ENCODE measurements around the gene VANGL2. TPM values are rescaled to one million over a fixed set of nuclear protein-coding genes. Genes with fewer than 3 reads are reported as not detected.
A peak's percentile ranks its signal among the peaks of the same experiment; 100 is the strongest.

The VANGL2 gene
- total and polyA plus RNA-seq, 2 donors from 2014 or later = 3.8 to 8.1 TPM

DNA sequence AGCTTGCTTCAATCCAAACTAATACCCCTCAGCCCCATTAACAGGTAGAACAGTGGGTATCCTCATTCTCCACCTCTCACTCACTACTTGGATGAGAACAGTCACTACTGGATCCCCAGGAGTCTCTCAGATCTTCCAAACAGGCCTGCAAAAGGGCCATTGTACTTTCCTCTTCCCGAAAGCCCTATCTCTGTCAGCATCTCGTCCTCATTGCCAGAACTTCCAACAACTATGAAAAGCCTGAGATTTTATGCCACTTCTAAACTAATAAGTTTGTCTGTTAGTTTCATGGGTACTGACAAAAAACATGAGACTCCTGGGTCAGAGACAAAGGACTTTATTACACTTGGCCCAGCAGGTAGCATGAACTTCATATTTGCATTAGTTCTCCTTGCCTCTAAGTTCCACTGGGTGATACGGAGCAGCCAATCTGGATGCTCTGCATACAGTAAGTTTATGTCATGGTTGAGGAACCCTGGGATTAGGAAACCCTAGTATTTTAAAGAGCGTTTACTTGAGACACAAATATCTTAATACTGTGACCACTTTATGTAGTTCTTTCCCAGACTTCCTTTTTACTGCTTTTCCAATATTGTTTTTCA, 38.1 kb downstream of the VANGL2 start:
- H3K36me3 ChIP-seq (ENCODE audit: control insufficient read depth in 2 of 3, insufficient read depth in 3 of 3, low read length in 3 of 3) = no peaks in the 10 kb centered on the region
- H3K4me1 ChIP-seq (ENCODE audit: control insufficient read depth in 2 of 3, insufficient read depth in 2 of 3, low read depth in 1 of 3, low read length in 3 of 3) = no peaks in the 10 kb centered on the region
- peak overlapping the region in 1 of 3 donors; percentile 43 for H3K4me3 ChIP-seq (ENCODE audit: low read length in 3 of 3)
- H3K9ac ChIP-seq (ENCODE audit: low read length in 3 of 3) = no peak overlapping the region
- DNase-seq (no peak), FAIRE-seq (no peak)
- no peaks in the 10 kb centered on the region for H3K27me3 ChIP-seq (ENCODE audit: control insufficient read depth, insufficient read depth, low read length)
- intact Hi-C loops (cut with DNase I) = no loop called here
- H3K9me3 ChIP-seq (ENCODE audit: control insufficient read depth in 2 of 3, insufficient read depth in 1 of 3, low read length in 3 of 3) = no peaks in the 10 kb centered on the region
- TF ChIP-seq, protein P1, sequence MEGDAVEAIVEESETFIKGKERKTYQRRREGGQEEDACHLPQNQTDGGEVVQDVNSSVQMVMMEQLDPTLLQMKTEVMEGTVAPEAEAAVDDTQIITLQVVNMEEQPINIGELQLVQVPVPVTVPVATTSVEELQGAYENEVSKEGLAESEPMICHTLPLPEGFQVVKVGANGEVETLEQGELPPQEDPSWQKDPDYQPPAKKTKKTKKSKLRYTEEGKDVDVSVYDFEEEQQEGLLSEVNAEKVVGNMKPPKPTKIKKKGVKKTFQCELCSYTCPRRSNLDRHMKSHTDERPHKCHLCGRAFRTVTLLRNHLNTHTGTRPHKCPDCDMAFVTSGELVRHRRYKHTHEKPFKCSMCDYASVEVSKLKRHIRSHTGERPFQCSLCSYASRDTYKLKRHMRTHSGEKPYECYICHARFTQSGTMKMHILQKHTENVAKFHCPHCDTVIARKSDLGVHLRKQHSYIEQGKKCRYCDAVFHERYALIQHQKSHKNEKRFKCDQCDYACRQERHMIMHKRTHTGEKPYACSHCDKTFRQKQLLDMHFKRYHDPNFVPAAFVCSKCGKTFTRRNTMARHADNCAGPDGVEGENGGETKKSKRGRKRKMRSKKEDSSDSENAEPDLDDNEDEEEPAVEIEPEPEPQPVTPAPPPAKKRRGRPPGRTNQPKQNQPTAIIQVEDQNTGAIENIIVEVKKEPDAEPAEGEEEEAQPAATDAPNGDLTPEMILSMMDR (IDR thresholded peaks at IDR 0.05; ENCODE audit: borderline replicate concordance, extremely low read depth, insufficient read depth) = no peak
- H3K27ac ChIP-seq (ENCODE audit: low read depth in 2 of 2, low read length in 2 of 2) = peak overlapping the region in 1 of 2 donors; percentile 32

DNA sequence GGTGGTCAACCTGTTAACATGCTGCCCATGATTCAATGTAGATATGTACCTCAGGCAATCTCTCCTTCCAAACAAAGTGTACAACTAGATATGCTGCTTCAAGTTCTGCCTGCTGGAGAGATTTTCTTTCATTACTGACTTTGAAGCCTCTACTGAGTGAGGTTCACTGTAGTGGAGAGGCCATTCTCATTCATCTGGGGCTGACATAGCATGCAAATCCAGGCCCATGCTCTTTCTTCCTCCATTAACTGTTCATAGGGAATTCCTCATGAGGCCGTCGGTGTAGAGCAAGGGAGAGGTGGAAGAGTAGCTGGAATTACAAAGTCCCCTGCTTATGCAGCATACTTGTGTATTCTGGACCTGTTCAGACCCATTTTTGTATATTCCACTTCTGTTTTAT, 38.6 kb downstream of the VANGL2 start:
- Histone ChIP-seq H3K9me3 (ENCODE audit: control insufficient read depth in 2 of 3, insufficient read depth in 1 of 3, low read length in 3 of 3) (no peaks in the 10 kb centered on the region), H3K27ac (ENCODE audit: low read depth in 2 of 2, low read length in 2 of 2) (no peak overlapping the region), H3K4me3 (ENCODE audit: low read length in 3 of 3) (no peak overlapping the region), H3K4me1 (ENCODE audit: control insufficient read depth in 2 of 3, insufficient read depth in 2 of 3, low read depth in 1 of 3, low read length in 3 of 3) (no peaks in the 10 kb centered on the region), H3K36me3 (ENCODE audit: control insufficient read depth in 2 of 3, insufficient read depth in 3 of 3, low read length in 3 of 3) (no peaks in the 10 kb centered on the region), H3K27me3 (ENCODE audit: control insufficient read depth, insufficient read depth, low read length) (no peaks in the 10 kb centered on the region), H3K9ac (ENCODE audit: low read length in 3 of 3) (no peak overlapping the region)
- FAIRE-seq (no peak), DNase-seq (no peak)
- intact Hi-C loops (cut with DNase I) = no loop called here
- TF ChIP-seq, protein P1 (IDR thresholded peaks at IDR 0.05; ENCODE audit: borderline replicate concordance, extremely low read depth, insufficient read depth) = no peak

DNA sequence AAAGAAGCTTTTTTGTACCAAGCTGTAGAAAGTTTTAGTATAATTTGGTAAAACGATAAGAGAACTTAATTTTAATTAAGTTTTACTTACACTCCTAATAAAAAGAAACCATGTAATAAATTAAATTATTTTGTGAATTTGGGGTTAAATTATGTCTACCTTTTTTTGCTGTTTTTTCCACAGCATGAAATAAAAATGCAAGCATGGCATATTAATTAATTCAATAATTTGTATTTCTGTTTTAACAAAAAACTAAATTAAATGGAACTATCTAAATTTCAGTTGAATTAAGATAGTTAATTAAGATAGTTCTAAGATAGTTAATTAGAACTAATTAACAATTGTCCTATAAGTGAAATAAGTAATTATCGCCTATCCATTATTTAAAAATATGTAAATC, 39.4 kb downstream of the VANGL2 start:
- no peaks in the 10 kb centered on the region for H3K9me3 ChIP-seq (ENCODE audit: control insufficient read depth in 2 of 3, insufficient read depth in 1 of 3, low read length in 3 of 3)
- DNase-seq = no peak
- no peak overlapping the region for H3K27ac ChIP-seq (ENCODE audit: low read depth in 2 of 2, low read length in 2 of 2)
- H3K27me3 ChIP-seq (ENCODE audit: control insufficient read depth, insufficient read depth, low read length) = no peaks in the 10 kb centered on the region
- H3K36me3 ChIP-seq (ENCODE audit: control insufficient read depth in 2 of 3, insufficient read depth in 3 of 3, low read length in 3 of 3) = no peaks in the 10 kb centered on the region
- intact Hi-C loops (cut with DNase I) = no loop called here
- H3K4me1 ChIP-seq (ENCODE audit: control insufficient read depth in 2 of 3, insufficient read depth in 2 of 3, low read depth in 1 of 3, low read length in 3 of 3) = no peaks in the 10 kb centered on the region
- no peak overlapping the region for H3K9ac ChIP-seq (ENCODE audit: low read length in 3 of 3)
- peak; percentile 87 for FAIRE-seq
- no peak overlapping the region for H3K4me3 ChIP-seq (ENCODE audit: low read length in 3 of 3)
- TF ChIP-seq, protein P1 (IDR thresholded peaks at IDR 0.05; ENCODE audit: borderline replicate concordance, extremely low read depth, insufficient read depth) = no peak
